ENCODE data around the gene GTF2IRD2.
"Not testable (repeated sequence)": the region's sequence is repeated elsewhere in the genome, so short reads cannot be mapped to it uniquely, and the experiment has no call there.

The GTF2IRD2 gene

DNA sequence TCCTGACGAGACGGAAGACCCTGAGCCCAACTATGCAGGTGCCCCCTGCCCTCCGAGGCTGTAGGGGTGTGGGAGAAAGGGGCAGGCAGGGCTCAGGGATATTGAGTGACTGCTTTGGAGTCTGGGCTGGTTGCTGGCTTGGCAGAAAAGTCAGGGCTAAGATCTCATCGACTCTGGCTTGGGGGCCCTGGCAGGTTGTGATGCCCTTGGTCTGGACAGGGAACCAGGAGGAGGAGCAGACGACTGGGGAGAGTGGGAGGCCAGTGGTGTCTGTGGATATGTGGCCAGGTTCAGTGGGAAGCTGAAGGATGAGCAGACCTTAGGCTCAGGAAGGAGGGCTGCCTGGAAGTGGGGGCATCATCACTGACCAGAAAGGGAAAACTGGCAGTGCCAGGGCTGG lies 67.8 kb downstream of the GTF2IRD2 start:
- not testable (repeated sequence) for DNase-seq

DNA sequence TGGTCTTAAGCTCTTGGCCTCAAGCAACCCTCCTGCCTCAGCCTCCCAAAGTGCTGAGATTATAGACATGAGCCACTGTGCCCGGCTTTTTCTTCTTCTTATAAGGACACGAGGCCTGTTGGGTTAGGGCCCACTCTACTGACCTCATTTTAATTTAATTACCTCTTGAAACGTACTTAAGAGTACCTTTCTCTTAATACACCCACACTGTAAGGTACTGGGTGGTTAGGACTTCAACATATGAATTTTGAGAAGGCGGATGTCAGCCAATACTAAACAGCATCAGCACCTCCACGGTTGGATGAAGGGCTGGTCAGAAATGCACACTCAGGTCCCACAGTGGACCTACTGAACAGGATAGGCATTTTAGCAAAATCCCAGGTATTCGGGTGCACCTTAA lies 69.7 kb downstream of the GTF2IRD2 start:
- DNase-seq = not testable (repeated sequence)

DNA sequence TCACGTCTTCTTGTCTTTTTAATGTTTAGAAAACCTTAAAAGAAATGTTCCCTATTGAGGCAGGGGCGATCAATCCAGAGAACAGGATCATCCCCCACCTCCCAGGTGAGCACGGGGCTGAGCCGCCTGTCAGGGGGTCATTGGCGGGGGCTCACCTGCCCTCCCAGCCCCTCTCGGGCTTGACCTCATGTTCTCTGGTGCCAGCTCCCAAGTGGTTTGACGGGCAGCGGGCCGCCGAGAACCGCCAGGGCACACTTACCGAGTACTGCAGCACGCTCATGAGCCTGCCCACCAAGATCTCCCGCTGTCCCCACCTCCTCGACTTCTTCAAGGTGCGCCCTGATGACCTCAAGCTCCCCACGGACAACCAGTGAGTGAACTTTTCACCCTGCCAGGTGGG lies 72.4 kb downstream of the GTF2IRD2 start:
- DNase-seq = not testable (repeated sequence)

DNA sequence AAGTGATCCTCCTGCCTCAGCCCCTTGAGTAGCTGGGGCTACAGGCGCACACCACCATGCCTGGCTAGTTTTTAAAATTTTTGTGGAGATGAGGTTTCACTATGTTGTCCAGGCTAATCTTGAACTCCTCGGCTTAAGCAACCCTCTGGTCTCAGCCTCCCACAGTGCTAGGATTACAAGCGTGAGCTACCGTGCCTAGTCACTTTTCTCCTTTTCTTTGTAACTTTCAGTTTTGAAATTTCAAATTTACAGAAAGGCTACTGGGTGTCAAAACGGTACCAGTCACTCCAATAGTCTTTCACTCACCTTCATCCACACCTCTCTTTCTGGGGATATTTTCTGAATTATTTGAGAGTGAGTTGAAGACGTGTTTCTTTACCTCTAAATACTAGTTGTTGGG lies 76.3 kb downstream of the GTF2IRD2 start:
- not testable (repeated sequence) for DNase-seq

DNA sequence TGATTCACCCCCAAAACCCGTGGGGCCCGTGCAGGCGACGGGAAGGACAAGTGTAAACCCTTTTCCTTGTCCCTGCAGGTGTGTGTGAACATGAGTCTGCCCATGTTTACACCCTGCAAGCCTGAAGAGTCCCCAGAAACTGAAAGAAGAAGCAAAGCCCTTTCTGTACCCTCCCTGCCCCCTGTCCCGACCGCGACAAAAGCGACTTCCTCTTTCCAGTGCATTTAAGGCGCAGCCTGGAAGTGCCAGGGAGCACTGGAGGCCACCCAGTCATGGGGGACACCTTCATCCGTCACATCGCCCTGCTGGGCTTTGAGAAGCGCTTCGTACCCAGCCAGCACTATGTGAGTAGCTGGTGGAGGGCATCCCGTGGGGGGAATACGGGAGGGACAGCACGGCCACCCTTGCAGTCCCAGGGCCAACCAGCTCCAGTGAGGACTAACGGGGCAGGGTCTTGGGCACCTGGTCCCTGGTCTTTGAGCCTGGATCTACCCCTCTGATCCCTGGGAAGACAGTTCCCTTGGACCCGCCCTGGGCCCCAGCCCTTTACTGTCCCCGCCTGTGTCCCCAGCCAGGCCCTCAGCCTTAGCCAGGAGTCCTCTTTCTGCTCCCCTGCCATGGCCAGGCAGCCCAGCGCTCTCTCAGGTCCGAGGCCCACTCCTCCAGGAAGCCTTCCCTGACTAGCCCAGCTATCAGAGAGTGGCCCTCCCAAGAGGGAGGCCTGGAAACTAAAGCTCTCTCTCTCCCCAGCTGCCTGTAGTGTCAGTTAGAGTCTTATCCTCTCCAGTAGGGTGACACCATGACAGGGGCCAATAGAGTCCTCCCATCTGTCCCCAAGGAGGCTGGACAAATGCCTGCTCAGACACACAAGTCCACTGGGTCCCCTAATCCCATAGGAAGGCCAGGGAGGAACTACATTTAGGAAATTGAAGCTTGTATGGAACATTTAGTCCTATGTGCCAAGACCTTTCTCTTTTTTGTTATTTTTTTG lies 77.3 kb downstream of the GTF2IRD2 start, which contains the start of gene NCF1:
TSS of gene NCF1 (plus strand) at position 252 of the 991 bp plus-strand sequence. CDS start at position 273, 21 bp downstream.
- DNase-seq = not testable (repeated sequence)

DNA sequence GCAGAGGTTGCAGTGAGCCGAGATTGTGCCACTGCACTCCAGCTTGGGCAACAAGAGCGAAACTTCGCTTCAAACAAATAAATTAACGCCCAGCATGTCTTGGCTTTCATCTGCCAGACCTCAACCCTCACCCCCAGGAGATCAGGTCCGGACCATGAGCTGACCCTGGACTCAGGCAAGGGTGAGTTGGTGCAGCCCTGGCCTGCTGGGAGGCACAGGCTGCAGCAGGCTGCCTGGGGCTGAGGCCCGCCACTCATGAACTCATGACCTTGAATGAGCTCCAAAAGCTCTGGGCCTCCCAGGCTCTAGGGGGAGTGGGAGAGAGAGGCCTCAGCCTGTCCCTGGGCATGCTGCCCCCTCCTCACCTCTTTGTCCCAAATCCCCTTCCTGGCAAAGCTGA lies 79.3 kb downstream of the GTF2IRD2 start:
- not testable (repeated sequence) for DNase-seq

DNA sequence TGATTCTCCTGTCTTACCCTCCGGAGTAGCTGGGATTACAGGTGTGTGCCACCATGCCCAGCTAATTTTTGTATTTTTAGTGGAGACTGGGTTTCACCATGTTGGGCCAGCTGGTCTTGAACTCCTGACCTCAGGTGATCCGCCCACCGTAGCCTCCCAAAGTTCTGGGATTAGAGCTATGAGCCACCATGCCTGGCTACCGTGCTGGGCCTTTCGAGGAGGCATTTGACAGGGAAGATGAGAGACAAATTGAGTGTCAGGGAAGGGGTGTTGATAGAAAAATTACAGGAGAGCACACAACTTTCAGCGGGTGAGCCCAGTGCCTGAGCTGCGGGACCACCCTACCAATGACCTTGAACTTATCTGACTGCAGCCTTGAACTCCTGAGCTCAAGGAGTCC lies 81.3 kb downstream of the GTF2IRD2 start:
- DNase-seq = not testable (repeated sequence)

DNA sequence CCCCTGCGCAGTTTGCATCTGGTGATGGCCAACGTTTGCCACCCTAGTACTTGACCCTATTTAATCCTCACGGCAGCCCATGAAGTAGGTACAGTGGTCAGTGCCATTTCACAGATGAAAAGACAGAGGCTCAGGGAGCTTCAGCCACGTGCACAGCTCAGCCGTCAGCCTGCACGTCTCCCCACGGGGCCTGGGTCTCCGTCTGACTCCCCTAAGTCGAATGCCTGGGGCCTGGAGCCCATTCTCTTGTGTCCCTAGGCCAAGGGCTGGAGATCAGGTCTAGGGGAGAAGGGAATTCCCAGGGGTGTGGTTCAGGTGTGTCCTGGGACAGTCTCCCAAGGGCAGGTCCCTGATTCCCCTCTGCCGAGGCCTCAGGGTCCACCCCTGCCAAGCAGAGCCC lies 84.4 kb downstream of the GTF2IRD2 start:
- not testable (repeated sequence) for DNase-seq

DNA sequence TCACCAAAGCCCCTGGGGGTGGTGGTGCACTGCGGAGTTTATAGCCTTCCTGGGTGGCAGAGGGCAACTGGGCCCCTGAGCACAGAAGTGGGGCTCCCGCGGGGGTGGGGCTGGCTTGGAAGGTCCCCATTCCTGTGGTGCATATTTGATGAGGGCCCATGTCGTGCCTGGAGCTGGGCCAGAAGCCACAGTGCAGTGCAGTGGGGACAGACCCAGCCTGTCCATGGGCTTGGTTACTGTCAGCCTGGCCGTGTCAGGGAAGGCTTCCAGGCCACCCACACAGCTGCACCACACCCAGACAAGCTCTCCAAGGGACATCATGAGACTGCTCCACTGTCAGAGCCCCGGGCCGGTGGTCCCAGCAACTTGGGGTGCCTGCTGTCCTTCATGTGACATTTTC lies 84.9 kb downstream of the GTF2IRD2 start:
- not testable (repeated sequence) for DNase-seq

DNA sequence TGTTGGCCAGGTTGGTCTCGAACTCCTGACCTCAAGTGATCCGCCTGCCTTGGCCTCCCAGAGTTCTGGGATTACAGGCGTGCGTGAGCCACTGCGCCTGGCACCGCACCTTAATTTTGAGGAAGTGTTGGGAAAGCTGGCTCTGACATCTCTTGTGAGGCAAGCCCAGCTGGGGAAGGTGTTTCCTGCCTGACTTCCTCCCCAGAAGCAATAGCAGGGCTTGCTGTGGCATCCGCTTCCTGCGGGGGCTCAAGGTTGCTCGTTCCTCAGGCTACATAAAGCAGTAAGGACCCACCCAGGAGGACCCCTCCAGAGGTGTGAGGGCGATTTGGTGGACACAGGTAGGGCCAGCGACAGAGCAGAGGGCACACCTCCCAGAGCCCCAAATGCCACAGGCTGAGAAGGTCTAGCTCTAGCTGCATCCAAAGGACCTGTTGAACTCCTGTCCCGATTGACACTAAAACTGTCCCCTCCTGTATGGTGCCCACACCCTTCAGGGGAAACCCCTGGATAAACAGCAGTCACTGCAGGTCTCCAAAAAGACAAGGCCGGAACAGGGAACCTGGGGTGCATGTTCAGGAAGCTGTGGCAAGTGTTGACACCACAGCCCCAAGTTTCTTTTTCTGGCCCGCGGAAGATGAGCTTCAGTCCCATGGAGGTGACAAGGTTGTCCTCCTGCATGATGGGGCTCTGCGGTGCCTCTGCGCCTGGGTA lies 86.0 kb downstream of the GTF2IRD2 start:
- not testable (repeated sequence) for DNase-seq

DNA sequence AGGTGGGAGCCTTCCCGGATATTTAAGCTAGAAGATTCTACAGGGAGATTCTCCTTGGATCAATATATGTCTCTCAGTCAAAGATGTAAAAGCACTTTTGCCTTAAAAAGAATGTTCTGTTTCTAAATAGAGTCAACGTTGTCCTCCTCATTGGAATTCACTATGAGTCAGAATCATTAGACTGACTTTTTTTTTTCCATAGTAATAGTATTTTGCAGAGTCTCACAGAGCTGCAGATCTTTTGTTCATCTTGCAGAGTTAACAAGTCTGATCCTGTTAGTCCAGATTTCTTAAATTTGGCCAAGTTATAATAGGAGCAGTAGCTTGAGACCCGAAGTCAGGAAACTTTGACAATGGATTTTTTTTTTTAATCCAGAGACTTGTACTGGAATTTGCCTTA lies 92.4 kb downstream of the GTF2IRD2 start:
- not testable (repeated sequence) for DNase-seq

DNA sequence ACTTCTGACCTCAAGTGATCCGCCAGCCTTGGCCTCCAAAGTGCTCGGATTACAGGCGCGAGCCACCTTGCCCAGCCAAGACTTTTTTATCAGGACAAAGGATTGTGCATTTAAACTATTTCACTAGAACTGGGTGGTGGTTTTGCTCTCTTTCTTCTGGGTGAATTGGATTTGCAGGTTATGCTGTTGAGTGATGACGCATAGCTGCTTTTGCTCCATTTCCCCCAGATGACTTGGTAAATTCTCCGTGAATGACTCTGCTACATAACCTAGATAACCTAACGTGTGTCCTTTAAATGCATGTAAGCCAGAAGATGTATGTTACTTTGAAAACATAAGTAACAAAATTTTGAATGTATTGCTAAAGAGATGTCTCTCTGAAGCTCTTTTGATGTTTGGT lies 93.1 kb downstream of the GTF2IRD2 start:
- DNase-seq = not testable (repeated sequence)

DNA sequence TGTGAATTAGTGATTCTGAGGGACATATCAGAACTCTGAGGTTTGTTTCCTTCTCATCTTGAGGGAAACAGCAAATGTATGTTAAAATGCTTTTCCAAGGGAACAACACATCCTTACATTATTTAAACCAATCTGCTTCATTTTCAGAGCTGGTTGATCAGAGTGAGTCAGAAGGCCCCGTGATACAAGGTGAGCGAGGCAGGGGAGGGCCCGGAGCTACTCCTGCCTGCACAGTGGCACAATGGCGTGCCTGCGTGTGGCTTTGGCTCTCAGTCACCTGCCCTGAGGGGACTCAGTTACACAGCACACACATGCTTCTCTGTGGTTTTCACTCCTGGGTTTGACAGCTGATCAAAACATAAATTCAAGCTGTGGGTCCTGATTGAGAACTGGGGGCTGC lies 94.7 kb downstream of the GTF2IRD2 start:
- not testable (repeated sequence) for DNase-seq

DNA sequence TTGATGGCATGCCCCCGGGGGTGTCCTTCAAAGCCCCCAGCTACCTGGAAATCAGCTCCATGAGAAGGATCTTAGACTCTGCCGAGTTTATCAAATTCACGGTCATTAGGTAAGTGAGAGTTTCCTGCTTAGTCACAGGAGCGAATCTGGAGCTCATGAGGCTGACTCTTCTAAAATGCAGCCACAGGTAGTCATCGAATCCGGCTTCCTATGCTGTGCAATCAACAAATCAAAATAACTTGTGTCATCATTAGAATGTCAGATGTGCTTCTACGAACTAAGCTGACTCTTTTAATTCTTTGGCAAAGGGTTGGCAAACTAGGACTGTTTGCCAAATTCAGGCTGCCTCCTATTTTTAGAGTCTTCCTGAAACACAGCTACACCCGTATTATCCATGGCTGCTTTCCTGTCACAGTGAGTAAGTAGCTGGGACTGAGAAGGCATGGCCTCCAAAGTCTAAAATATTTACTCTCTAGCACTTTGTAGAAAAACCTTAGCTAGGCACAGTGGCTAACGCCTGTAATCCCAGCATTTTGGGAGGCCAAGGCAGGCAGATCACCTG lies 97.4 kb downstream of the GTF2IRD2 start:
- DNase-seq = not testable (repeated sequence)
